HepG2 (cell line): Measurements from ENCODE around the gene EPB41L5. TPM values are rescaled to one million over a fixed set of nuclear protein-coding genes. Genes with fewer than 3 reads are reported as not detected.
A peak's percentile ranks its signal among the peaks of the same experiment; 100 is the strongest.

Experiments used
- ATAC-seq: fragments of 200-7000 bp; cut with Tn5 transposase; 3 replicates; pipeline ENCODE4 v1.9.1; 2020; ENCODE audit warnings: mild to moderate bottlenecking, moderate library complexity
- BruUV-seq: library from RNA; stranded (reverse); fragments of 400-500 nt; replicated peaks from 2 replicates; lab custom pipeline; 2021; lab: Mats Ljungman, UMichigan
- CTCF ChIA-PET: fragments of 300-600 bp; formaldehyde crosslinking; extraction: SDS; loops from one replicate; lab custom pipeline; 2021; ENCODE audit warnings: low total read pairs, inconsistent platforms, low intra/inter-chr PET ratio; lab: Yijun Ruan, JAX
- POLR2A ChIA-PET: fragments of 350-600 bp; sonication (Branson Sonifier 250); formaldehyde crosslinking; loops from one replicate; lab custom pipeline; 2020; ENCODE audit warnings: antibody characterized with exemption, inconsistent platforms; lab: Yijun Ruan, JAX
- DNase-seq: peaks from one replicate; pipeline ENCODE4 v3.0.0-alpha.2; 2015; ENCODE audit warnings: low spot score
- FAIRE-seq: peaks from 3 replicates; lab custom pipeline; 2011; peaks lifted over from hg19 to GRCh38; lab: Jason Lieb, UNC
- H2AFZ ChIP-seq: one replicate; pipeline ENCODE4 v1.6.1; 2011; ENCODE audit warnings: low read length, inconsistent platforms
- H3K27ac ChIP-seq: fragments of 300-600 bp; 3 replicates; pipeline ENCODE4 v1.8.0; 2011; ENCODE audit warnings: mixed run types, mild to moderate bottlenecking, mixed read lengths, low read length, inconsistent platforms; ENCODE audit not compliant: insufficient read depth; ENCODE audit errors: extremely low read length
- H3K27me3 ChIP-seq, 2 experiments: fragments of 200-600 bp in 1 of 2; 2 replicates in 1 of 2; 3 replicates in 1 of 2; pipeline versions ENCODE4 v1.6.0 to v1.8.0; 2011; ENCODE audit warnings: low read length in 2 of 2, mild to moderate bottlenecking in 2 of 2, moderate library complexity in 2 of 2, inconsistent platforms in 1 of 2; ENCODE audit not compliant: insufficient read depth in 2 of 2, control insufficient read depth in 1 of 2
- H3K36me3 ChIP-seq, 2 experiments: fragments of 200-600 bp in 1 of 2; replicated peaks in 1 of 2; 2 replicates in 1 of 2; 3 replicates in 1 of 2; pipeline versions ENCODE4 v1.5.1 to v1.8.0; 2011; ENCODE audit warnings: low read length in 2 of 2, inconsistent platforms in 1 of 2; ENCODE audit not compliant: insufficient read depth in 2 of 2, control insufficient read depth in 1 of 2
- H3K4me1 ChIP-seq: 2 replicates; pipeline ENCODE4 v1.5.1; 2012; ENCODE audit warnings: low read length, inconsistent platforms; ENCODE audit not compliant: insufficient read depth
- H3K4me2 ChIP-seq: 2 replicates; pipeline ENCODE4 v1.6.0; 2011; ENCODE audit warnings: low read depth, low read length, inconsistent platforms
- H3K4me3 ChIP-seq, 3 experiments: fragments of 200-600 bp in 1 of 3; sonication (generic), shearing (Covaris generic) in 1 of 3; replicated peaks in 1 of 3; 2 replicates each; pipeline ENCODE4 v1.5.1; 2011 to 2016; ENCODE audit warnings: low read length in 3 of 3, inconsistent platforms in 2 of 3, low read depth in 2 of 3, mild to moderate bottlenecking in 2 of 3, control low read depth in 1 of 3, mixed read lengths in 1 of 3; ENCODE audit not compliant: insufficient read depth in 1 of 3
- H3K79me2 ChIP-seq: one replicate; pipeline ENCODE4 v1.6.1; 2011; ENCODE audit warnings: low read length, inconsistent platforms; ENCODE audit not compliant: insufficient read depth
- H3K9ac ChIP-seq: 2 replicates; pipeline ENCODE4 v1.6.0; 2011; ENCODE audit warnings: mild to moderate bottlenecking, low read depth, low read length, inconsistent platforms; ENCODE audit not compliant: insufficient read depth
- H3K9me3 ChIP-seq: 2 replicates; pipeline ENCODE4 v1.5.1; 2012; ENCODE audit warnings: mild to moderate bottlenecking, low read length
- H4K20me1 ChIP-seq: 2 replicates; pipeline ENCODE4 v1.6.0; 2011; ENCODE audit warnings: inconsistent platforms, mild to moderate bottlenecking, low read length, moderate library complexity; ENCODE audit not compliant: insufficient read depth
- ARNT ChIP-seq: fragments of 450-650 bp; IDR thresholded peaks from 2 replicates; pipeline ENCODE4 v1.6.1; 2017
- ESRRA ChIP-seq: sonication (generic); formaldehyde crosslinking; IDR thresholded peaks from 2 replicates; pipeline ENCODE4 v1.5.1; 2020; ENCODE audit warnings: mild to moderate bottlenecking, low read depth, missing genetic modification reagents
- HNF4A ChIP-seq: sonication (generic); formaldehyde crosslinking; IDR thresholded peaks from 2 replicates; pipeline ENCODE4 v1.4.0; 2020; ENCODE audit warnings: missing genetic modification reagents
- PHF8 ChIP-seq: sonication (generic); formaldehyde crosslinking; IDR thresholded peaks from 2 replicates; pipeline ENCODE4 v1.5.0; 2020; ENCODE audit warnings: missing genetic modification reagents
- RFXANK ChIP-seq: IDR thresholded peaks from 2 replicates; pipeline ENCODE4 v1.6.1; 2016
- SOX6 ChIP-seq, 2 experiments: fragments of 450-650 bp in 1 of 2; sonication (generic) in 1 of 2; formaldehyde crosslinking in 1 of 2; IDR thresholded peaks; 2 replicates each; pipeline versions ENCODE4 v1.4.0 to v1.6.1; 2017 to 2020; ENCODE audit warnings: antibody characterized with exemption in 1 of 2, mild to moderate bottlenecking in 1 of 2, missing genetic modification reagents in 1 of 2
- TBX3 ChIP-seq: fragments of 450-650 bp; IDR thresholded peaks from 2 replicates; pipeline ENCODE4 v1.6.1; 2017; ENCODE audit warnings: antibody characterized with exemption, mild to moderate bottlenecking, inconsistent platforms, borderline replicate concordance
- ZMYM2 ChIP-seq: sonication (generic); formaldehyde crosslinking; IDR thresholded peaks from 2 replicates; pipeline ENCODE4 v1.8.0; 2022; ENCODE audit warnings: mild to moderate bottlenecking, missing genetic modification reagents
- ZNF460 ChIP-seq: sonication (generic); formaldehyde crosslinking; IDR thresholded peaks from 2 replicates; pipeline ENCODE4 v1.5.1; 2020; ENCODE audit warnings: missing genetic modification reagents, mild to moderate bottlenecking, borderline replicate concordance
- ZNF7 ChIP-seq: IDR thresholded peaks from 2 replicates; pipeline ENCODE4 v1.6.1; 2016; ENCODE audit warnings: missing biosample characterization, missing genetic modification reagents
- ZNF775 ChIP-seq: sonication (generic); formaldehyde crosslinking; IDR thresholded peaks from 2 replicates; pipeline ENCODE4 v1.4.0; 2020; ENCODE audit warnings: missing genetic modification reagents, mild to moderate bottlenecking, moderate library complexity, borderline replicate concordance
- WGBS: methylation state at CpG from one replicate; pipeline ENCODE4 v1.1.6; 2017; ENCODE audit warnings: low lambda C conversion rate; 5-methylcytosine and 5-hydroxymethylcytosine counted together
- in situ Hi-C: cut with HindIII; loops from 2 replicates; pipeline ENCODE4 v1.10.0; 2017; ENCODE audit warnings: low pct_unique_long_range_greater_than_20kb; ENCODE audit not compliant: extremely low pct_ligation_motif_present
- intact Hi-C: fragments of 100-400 bp; cut with micrococcal nuclease; formaldehyde crosslinking; loops from one replicate; pipeline ENCODE4 v1.10.0; 2022; ENCODE audit not compliant: unreplicated experiment
- polyA plus RNA-seq, 8 experiments: library from polyadenylated mRNA; depleted of rRNA in 3 of 8; stranded (reverse) in 7 of 8; unstranded in 1 of 8; fragments of >200 nt; fragmentation: Illumina TruSeq in 4 of 8; extraction: Trizol in 4 of 8; gene quantifications; 2 replicates each; pipeline versions ENCODE4 v1.2.1 to v1.2.3, GENCODE V29; 2011 to 2016; ENCODE audit warnings: low read depth in 4 of 8, missing spikeins in 1 of 8, mixed read lengths in 1 of 8; ENCODE audit not compliant: insufficient read depth in 1 of 8
- total RNA-seq, 5 experiments: library from RNA; depleted of rRNA; stranded (reverse); fragments of >200 nt; fragmentation: Illumina TruSeq; extraction: Trizol; gene quantifications; 2 replicates each; pipeline ENCODE4 v1.2.3, GENCODE V29; 2016; ENCODE audit warnings: low read depth in 1 of 5
- TF ChIP-seq, protein P1 (sequence below): sonication (generic); formaldehyde crosslinking; IDR thresholded peaks from 2 replicates; pipeline ENCODE4 v1.8.1; 2023; ENCODE audit warnings: mild to moderate bottlenecking, moderate library complexity, missing genetic modification reagents
- TF ChIP-seq, protein P2 (sequence below): sonication (generic); formaldehyde crosslinking; IDR thresholded peaks from 2 replicates; pipeline ENCODE4 v1.5.0; 2020; ENCODE audit warnings: mild to moderate bottlenecking, missing genetic modification reagents

EPB41L5 gene
- total and polyA plus RNA-seq, 2 of the 13 experiments (the other 11 are each of a cell fraction or from before 2014, with no cell fraction given), result 40.5 to 47.5 TPM

DNA sequence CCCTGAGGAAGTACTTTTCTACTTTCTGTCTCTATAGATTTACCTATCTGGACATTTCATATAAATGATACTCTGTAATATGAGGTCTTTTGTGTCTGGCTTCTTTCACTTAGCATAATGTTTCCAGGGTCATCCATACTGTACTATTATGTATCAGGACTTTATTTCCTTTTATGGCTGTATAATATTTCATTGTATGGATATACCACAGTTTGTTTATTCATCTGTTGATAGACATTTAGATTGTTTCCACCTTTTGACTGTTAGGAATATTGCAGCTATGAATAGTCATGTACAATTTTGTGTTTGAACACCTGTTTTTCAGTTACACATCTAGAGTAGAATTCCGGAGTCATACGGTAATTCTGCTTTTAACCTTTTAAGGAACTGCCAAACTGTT lies 136.5 kb downstream of the EPB41L5 start:
- H3K27me3 ChIP-seq, result no peaks in the 10 kb centered on the region
- in situ Hi-C loops (no loop called here), intact Hi-C loops (no loop called here)
- CTCF ChIA-PET, result no interaction called here
- H4K20me1 ChIP-seq, result no peaks in the 10 kb centered on the region
- no peak overlapping the region for H3K9ac ChIP-seq
- peak overlapping the region; percentile 59 for H3K27ac ChIP-seq
- no peak for ATAC-seq
- peaks cover 16% of the 10 kb centered on the region for H3K4me1 ChIP-seq
- FAIRE-seq, result no peak
- no peak overlapping the region for H2AFZ ChIP-seq
- POLR2A ChIA-PET, result interaction anchor here (2.2 kb wide), 1 partner anchor 137 kb away, joined by 10 read pairs; the partner anchor contains the start of gene EPB41L5
- H3K79me2 ChIP-seq, result no peaks in the 10 kb centered on the region
- WGBS, result 98% methylated on average over 2 of the region's 2 CpGs
- no peak for DNase-seq
- H3K4me3 ChIP-seq, result no peak overlapping the region
- H3K9me3 ChIP-seq, result peaks cover 12% of the 10 kb centered on the region
- H3K4me2 ChIP-seq, result no peak overlapping the region
- no TSS peak for BruUV-seq
- no peak for TF ChIP-seq ZNF775 (CRISPR knock-in tag)
- no peak for TF ChIP-seq RFXANK (CRISPR knock-in tag)
- no peak for TF ChIP-seq ZNF7
- TF ChIP-seq PHF8, result no peak
- TF ChIP-seq ESRRA, result no peak
- TF ChIP-seq TBX3, result no peak
- H3K36me3 ChIP-seq, result peaks cover 0 to 6% of the 10 kb centered on the region in 2 experiments; a peak in 4 of 5 replicates

DNA sequence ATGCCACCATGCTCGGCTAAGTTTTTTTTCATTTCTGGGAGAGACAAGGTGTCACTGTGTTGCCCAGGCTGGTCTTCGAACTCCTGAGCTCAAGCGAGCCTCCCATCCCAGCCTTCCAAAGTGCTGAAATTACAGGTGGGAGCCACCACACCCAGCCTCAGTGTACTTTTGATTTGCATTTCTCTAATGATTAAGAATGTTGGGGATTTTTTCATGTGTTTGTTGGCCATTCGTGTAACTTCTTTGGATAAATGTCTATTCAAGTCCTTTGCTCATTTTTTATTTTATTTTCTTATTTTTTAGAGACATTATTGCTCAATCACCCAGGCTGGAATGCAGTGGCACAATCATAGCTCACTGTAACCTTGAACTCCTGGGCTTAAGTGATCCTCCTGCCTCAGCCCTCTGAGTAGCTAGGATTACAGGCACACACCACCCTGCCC lies 137.2 kb downstream of the EPB41L5 start:
- Histone ChIP-seq H3K79me2 (no peaks in the 10 kb centered on the region), H3K4me1 (peaks cover 16% of the 10 kb centered on the region), H4K20me1 (no peaks in the 10 kb centered on the region), H3K4me3 (no peak overlapping the region), H3K27me3 (no peaks in the 10 kb centered on the region), H3K9me3 (peaks cover 12% of the 10 kb centered on the region), H2AFZ (no peak overlapping the region), H3K27ac (peak overlapping the region; percentile 59), H3K36me3 (peaks cover 0 to 4% of the 10 kb centered on the region in 2 experiments; a peak in 3 of 5 replicates), H3K4me2 (peak overlapping the region; percentile 8; the same call in 1 of the 2 replicates), H3K9ac (no peak overlapping the region)
- ChIA-PET CTCF (no interaction called here), POLR2A (interaction anchor here (2.2 kb wide), 1 partner anchor 137 kb away, joined by 10 read pairs; the partner anchor contains the start of gene EPB41L5)
- WGBS, result 38% methylated on average over 4 of the region's 4 CpGs
- peak; percentile 79 for DNase-seq
- intact Hi-C loops, result no loop called here
- FAIRE-seq, result peak; percentile 54
- in situ Hi-C loops, result no loop called here
- peak; percentile 93 for ATAC-seq
- BruUV-seq, result no TSS peak
- TF ChIP-seq, protein P1, sequence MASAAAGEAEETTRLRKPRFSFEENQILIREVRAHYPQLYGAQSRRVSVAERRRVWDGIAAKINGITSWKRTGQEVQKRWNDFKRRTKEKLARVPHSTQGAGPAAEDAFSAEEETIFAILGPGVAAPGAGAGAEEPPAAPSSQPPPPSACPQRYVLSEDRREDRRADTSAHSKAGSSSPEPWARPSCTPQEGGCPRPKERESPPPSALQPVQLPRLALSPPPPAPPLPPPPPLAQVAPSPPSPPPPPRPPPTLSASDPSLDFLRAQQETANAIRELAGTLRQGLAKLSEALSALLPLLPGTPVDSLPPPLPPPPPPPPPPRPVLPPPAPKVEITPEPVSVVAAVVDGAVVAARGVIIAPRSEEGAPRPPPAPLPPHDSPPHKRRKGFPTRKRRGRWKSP, result no peak; the same call in 1 of the 2 replicates
- TF ChIP-seq HNF4A (CRISPR knock-in tag) (peak; percentile 80), ARNT (no peak), SOX6 (IDR thresholded peaks at IDR 0.05) (no peak), SOX6 (CRISPR knock-in tag; IDR thresholded peaks at IDR 0.05) (peak; percentile 52), ZMYM2 (peak; percentile 60; the same call in 1 of the 2 replicates), ZNF460 (peak; percentile 70; the same call in 1 of the 2 replicates)
- TF ChIP-seq, protein P2, sequence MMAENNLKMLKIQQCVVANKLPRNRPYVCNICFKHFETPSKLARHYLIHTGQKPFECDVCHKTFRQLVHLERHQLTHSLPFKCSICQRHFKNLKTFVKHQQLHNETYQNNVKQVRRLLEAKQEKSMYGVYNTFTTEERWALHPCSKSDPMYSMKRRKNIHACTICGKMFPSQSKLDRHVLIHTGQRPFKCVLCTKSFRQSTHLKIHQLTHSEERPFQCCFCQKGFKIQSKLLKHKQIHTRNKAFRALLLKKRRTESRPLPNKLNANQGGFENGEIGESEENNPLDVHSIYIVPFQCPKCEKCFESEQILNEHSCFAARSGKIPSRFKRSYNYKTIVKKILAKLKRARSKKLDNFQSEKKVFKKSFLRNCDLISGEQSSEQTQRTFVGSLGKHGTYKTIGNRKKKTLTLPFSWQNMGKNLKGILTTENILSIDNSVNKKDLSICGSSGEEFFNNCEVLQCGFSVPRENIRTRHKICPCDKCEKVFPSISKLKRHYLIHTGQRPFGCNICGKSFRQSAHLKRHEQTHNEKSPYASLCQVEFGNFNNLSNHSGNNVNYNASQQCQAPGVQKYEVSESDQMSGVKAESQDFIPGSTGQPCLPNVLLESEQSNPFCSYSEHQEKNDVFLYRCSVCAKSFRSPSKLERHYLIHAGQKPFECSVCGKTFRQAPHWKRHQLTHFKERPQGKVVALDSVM (CRISPR knock-in tag), result peak; percentile 98
